Lower leg skin (tissue), 4 donors: ENCODE data around the gene DIP2A. TPM values are rescaled to one million over a fixed set of nuclear protein-coding genes. Genes with fewer than 3 reads are reported as not detected.
"Not testable (repeated sequence)": the region's sequence is repeated elsewhere in the genome, so short reads cannot be mapped to it uniquely, and the experiment has no call there.

Experiments used
- DNase-seq, 2 donors: peaks; one replicate each; pipeline ENCODE4 v3.0.0-alpha.2; 2019; ENCODE audit warnings: low spot score in 2 of 2
- H3K4me3 ChIP-seq: fragments of 200-600 bp; sonication (generic); 2 replicates; pipeline ENCODE4 v1.5.1; 2017; ENCODE audit warnings: mild to moderate bottlenecking, low read depth; ENCODE audit not compliant: poor library complexity, severe bottlenecking
- POLR2A ChIP-seq, 2 donors: fragments of 450-650 bp; IDR thresholded peaks; one replicate each; pipeline ENCODE4 v1.6.1; 2016 to 2017; ENCODE audit warnings: antibody characterized with exemption in 2 of 2, mild to moderate bottlenecking in 1 of 2, moderate library complexity in 1 of 2
- WGBS, 2 donors: methylation state at CpG; one replicate each; pipeline ENCODE4 v1.1.5; 2018; 5-methylcytosine and 5-hydroxymethylcytosine counted together
- intact Hi-C: fragments of 100-400 bp; cut with DNase I; formaldehyde crosslinking; loops from one replicate; pipeline ENCODE4 v1.15.0; 2023; ENCODE audit warnings: low total_unique reads
- total RNA-seq, 4 donors: library from RNA; depleted of rRNA; stranded (reverse); fragments of >200 nt; gene quantifications; one replicate each; pipeline ENCODE4 v1.1.0, GENCODE V29; 2016
- TF ChIP-seq, protein P1 (sequence below), 3 donors: fragments of 450-650 bp; IDR thresholded peaks; one replicate each; pipeline ENCODE4 v1.5.1; 2016; ENCODE audit warnings: antibody characterized with exemption in 3 of 3, mild to moderate bottlenecking in 3 of 3, moderate library complexity in 2 of 3

The DIP2A gene
- total RNA-seq, 4 donors from 2014 or later, result 37.3 to 77.8 (median 38.5) TPM

DNA sequence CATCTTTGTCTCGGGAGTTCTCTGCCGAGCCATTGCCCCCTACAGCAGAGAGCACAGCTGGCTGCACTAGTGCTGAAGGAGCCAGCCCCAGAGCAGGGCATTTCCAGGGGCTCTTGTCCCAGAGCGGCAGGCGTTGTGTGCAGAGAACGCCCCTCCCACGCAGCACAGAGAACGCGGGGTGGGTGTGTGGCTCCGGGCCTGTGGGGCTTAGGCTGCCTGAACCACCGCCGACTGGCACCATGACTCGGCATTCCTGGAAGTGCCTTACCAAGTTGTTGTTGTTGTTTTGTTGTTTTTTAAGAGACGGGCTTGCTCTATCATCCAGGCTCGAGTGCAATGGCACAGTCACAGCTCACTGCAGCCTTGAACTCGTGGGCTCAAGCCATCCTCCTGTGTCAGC is 15.8 kb upstream of the DIP2A start:
- TF ChIP-seq POLR2A (IDR thresholded peaks at IDR 0.05), result no peak
- TF ChIP-seq, protein P1, sequence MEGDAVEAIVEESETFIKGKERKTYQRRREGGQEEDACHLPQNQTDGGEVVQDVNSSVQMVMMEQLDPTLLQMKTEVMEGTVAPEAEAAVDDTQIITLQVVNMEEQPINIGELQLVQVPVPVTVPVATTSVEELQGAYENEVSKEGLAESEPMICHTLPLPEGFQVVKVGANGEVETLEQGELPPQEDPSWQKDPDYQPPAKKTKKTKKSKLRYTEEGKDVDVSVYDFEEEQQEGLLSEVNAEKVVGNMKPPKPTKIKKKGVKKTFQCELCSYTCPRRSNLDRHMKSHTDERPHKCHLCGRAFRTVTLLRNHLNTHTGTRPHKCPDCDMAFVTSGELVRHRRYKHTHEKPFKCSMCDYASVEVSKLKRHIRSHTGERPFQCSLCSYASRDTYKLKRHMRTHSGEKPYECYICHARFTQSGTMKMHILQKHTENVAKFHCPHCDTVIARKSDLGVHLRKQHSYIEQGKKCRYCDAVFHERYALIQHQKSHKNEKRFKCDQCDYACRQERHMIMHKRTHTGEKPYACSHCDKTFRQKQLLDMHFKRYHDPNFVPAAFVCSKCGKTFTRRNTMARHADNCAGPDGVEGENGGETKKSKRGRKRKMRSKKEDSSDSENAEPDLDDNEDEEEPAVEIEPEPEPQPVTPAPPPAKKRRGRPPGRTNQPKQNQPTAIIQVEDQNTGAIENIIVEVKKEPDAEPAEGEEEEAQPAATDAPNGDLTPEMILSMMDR (IDR thresholded peaks at IDR 0.05), result no peak
- WGBS, 2 donors, result 85 to 88% methylated on average over 10 to 15 of the region's 15 CpGs
- intact Hi-C loops, result no loop called here
- no peak overlapping the region for H3K4me3 ChIP-seq
- DNase-seq, result no peak

DNA sequence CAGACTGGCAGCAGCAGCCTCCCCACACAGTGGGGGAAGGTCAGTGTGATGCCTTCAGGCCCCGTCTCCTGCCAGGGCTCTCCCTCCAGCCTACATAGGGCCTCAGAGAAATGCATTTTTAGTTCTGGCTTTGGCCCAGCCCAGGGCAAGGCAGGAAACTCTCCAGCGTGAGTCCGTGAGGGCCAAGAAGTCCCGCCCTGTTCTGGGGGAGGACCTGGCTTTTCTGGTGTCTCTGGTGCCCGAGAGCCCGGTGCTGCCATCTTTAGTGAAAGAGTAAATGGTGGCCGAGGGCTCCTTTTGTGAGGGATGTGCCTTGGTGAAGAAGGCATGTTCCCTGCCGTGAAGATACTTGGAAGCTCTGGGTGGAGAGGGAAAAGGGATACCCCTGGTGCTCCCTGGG is 14.8 kb upstream of the DIP2A start:
- intact Hi-C loops, result no loop called here
- H3K4me3 ChIP-seq, result no peak overlapping the region
- TF ChIP-seq, protein P1 (IDR thresholded peaks at IDR 0.05), result no peak
- no peak for TF ChIP-seq POLR2A (IDR thresholded peaks at IDR 0.05)
- DNase-seq, result no peak
- 61 to 62% methylated on average over 8 of the region's 8 CpGs for WGBS, 2 donors

DNA sequence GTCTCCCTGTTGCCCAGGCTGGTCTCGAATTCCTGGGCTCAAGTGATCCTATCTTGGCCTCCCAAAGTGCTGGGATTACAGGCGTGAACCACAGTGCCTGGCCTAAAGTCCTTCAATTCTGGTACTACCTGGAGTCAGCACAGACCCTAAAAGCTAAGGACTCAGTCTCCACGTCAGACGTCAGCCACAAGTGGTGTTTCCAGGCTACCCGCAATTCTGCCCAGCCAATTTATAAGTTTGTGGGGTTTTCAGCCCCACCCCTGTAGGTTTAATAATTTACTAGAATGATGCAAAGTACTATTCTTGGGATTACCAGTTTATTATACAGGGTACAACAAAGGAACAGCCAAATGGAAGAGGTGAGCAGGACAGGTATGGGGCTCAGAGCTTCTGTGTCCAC is 10.6 kb upstream of the DIP2A start:
- no peak overlapping the region for H3K4me3 ChIP-seq
- intact Hi-C loops, result no loop called here
- WGBS, 2 donors, result 97 to 100% methylated on average over 5 of the region's 5 CpGs
- DNase-seq, result no peak
- TF ChIP-seq, protein P1 (IDR thresholded peaks at IDR 0.05), result no peak
- TF ChIP-seq POLR2A (IDR thresholded peaks at IDR 0.05), result no peak

DNA sequence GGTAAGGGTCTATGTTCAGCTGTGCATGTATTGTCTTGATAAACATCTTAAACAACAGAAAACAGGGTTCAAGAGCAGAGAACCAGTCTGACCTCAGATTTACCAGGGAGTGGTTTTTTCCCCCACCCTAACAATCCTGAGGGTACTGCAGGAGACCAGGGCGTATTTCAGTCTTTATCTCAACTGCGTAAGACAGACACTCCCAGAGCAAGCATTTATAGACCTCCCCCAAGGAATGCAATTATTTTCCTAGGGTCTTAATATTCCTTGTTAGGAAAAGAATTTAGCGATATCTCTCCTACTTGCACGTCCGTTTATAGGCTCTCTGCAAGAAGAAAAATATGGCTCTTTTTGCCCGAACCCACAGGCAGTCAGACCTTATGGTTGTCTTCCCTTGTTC is 9.8 kb upstream of the DIP2A start:
- 94 to 95% methylated on average over 6 of the region's 6 CpGs for WGBS, 2 donors

DNA sequence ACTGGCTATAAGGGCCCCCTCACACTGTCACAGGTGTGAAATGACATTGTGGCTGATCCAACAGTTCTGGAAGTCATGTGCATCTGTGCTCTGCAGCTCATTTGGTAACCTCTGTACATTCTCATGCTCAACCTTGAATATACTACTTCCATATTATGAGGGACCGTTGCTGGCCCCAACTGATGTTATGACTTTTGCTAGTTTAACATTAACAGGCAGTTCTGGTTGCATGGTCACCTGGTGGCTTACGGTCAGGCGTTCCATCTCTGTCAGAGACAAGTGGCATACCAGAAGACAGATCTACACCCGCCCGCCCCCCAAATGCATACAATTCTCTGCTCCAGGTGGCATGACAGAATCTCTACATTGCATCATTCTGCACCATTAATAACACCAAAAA is 6.0 kb upstream of the DIP2A start:
- TF ChIP-seq, protein P1 (IDR thresholded peaks at IDR 0.05), result no peak
- no peak for TF ChIP-seq POLR2A (IDR thresholded peaks at IDR 0.05)
- DNase-seq, result no peak
- intact Hi-C loops, result no loop called here
- H3K4me3 ChIP-seq, result no peak overlapping the region
- 82 to 93% methylated on average over 5 of the region's 5 CpGs for WGBS, 2 donors

More for the DNA sequence above, 9.8 kb upstream of the DIP2A start:
- intact Hi-C loops, H3K4me3 ChIP-seq, DNase-seq: not testable (repeated sequence)

DNA sequence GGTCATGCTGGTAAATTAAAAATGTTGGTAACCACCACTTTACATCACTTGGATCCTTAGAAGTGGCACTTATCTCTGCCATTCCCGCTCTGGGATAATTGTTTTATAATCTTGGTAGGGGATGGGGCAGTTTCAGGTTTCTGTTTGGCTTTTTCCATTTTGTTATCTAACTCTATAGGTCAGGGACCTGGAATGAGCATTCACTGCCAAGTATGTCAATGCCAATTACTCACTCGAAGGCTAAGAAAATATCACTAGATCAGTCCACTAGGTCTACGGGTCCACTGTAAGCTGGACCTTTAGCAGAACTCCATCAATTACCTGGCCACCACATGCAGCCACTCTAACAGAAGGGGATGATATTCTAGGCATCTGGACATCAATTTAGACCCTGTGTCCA is 4.5 kb upstream of the DIP2A start:
- no peak overlapping the region for H3K4me3 ChIP-seq
- DNase-seq, result no peak
- 64% methylated on average over 3 of the region's 3 CpGs for WGBS, 2 donors
- no peak for TF ChIP-seq POLR2A (IDR thresholded peaks at IDR 0.05)
- TF ChIP-seq, protein P1 (IDR thresholded peaks at IDR 0.05), result no peak
- intact Hi-C loops, result no loop called here
